AG09309 (cell line): ENCODE data around the gene MAPKBP1.

Experiments used
- DNase-seq: peaks from one replicate; pipeline ENCODE4 v3.0.0-alpha.2; 2010; ENCODE audit warnings: low read depth
- H3K4me3 ChIP-seq: 2 replicates; pipeline ENCODE4 v1.5.1; 2011; ENCODE audit warnings: mild to moderate bottlenecking, low read depth, low read length, moderate library complexity; ENCODE audit not compliant: control insufficient read depth
- CTCF ChIP-seq: IDR thresholded peaks from 2 replicates; pipeline ENCODE4 v1.5.1; 2011; ENCODE audit warnings: mild to moderate bottlenecking, low read depth, low read length, inconsistent platforms; ENCODE audit not compliant: insufficient read depth, control insufficient read depth; ENCODE audit errors: missing control alignments

The MAPKBP1 gene

GRCh38 chr15:41844814-41845213 is 70.5 kb downstream of the MAPKBP1 start:
- no peak for DNase-seq
- no peak for TF ChIP-seq CTCF
- no peak overlapping the region for H3K4me3 ChIP-seq

- H3K4me3 ChIP-seq: no peak overlapping the region
- DNase-seq: no peak
- TF ChIP-seq CTCF: no peak
These were observed 72.9 kb downstream of the MAPKBP1 start for GRCh38 chr15:41847206-41847605.

- no peak overlapping the region for H3K4me3 ChIP-seq
- TF ChIP-seq CTCF: no peak
- no peak for DNase-seq
These were observed 73.7 kb downstream of the MAPKBP1 start for GRCh38 chr15:41847981-41848380.

- TF ChIP-seq CTCF: no peak
- no peak for DNase-seq
- no peak overlapping the region for H3K4me3 ChIP-seq
These were observed 74.3 kb downstream of the MAPKBP1 start for GRCh38 chr15:41848631-41849030.

GRCh38 chr15:41849204-41849603 is 74.9 kb downstream of the MAPKBP1 start:
- TF ChIP-seq CTCF: no peak
- no peak for DNase-seq
- no peak overlapping the region for H3K4me3 ChIP-seq

- no peak for DNase-seq
- H3K4me3 ChIP-seq: no peak overlapping the region
- TF ChIP-seq CTCF: no peak
These were observed 75.6 kb downstream of the MAPKBP1 start for GRCh38 chr15:41849861-41850260.

- H3K4me3 ChIP-seq: no peak overlapping the region
- TF ChIP-seq CTCF: no peak
- no peak for DNase-seq
These were observed 76.3 kb downstream of the MAPKBP1 start for GRCh38 chr15:41850482-41851166.
